Measurements from ENCODE around the gene CA4.
"Not testable (repeated sequence)": the region's sequence is repeated elsewhere in the genome, so short reads cannot be mapped to it uniquely, and the experiment has no call there.

Gene CA4

GRCh38 chr17:60149691-60150582 is at the start of gene CA4:
TSS of gene CA4 (plus strand) at chr17:60149973. CDS start at chr17:60150035, 62 bp downstream.
- in situ Hi-C loops (cut with HindIII; ENCODE audit: low sequenced_read_pairs): no loop called here
- DNase-seq (ENCODE audit: low read depth): no peak
- H3K4me3 ChIP-seq (ENCODE audit: low read depth, low read length): no peak within 1 kb of the TSS
- TF ChIP-seq CTCF (IDR thresholded peaks at IDR 0.05; ENCODE audit: low read depth, low read length, missing control alignments): no peak

- in situ Hi-C loops (cut with HindIII; ENCODE audit: low sequenced_read_pairs); DNase-seq (ENCODE audit: low read depth); H3K4me3 ChIP-seq (ENCODE audit: low read depth, low read length): not testable (repeated sequence)
Measured at GRCh38 chr17:60100577-60100976, 49.2 kb upstream of the CA4 start.

GRCh38 chr17:60102015-60102631 is 47.6 kb upstream of the CA4 start:
- DNase-seq (ENCODE audit: low read depth); in situ Hi-C loops (cut with HindIII; ENCODE audit: low sequenced_read_pairs); H3K4me3 ChIP-seq (ENCODE audit: low read depth, low read length): not testable (repeated sequence)

GRCh38 chr17:60102632-60103096 is 47.1 kb upstream of the CA4 start:
- no peak for DNase-seq (ENCODE audit: low read depth)
- TF ChIP-seq CTCF (IDR thresholded peaks at IDR 0.05; ENCODE audit: low read depth, low read length, missing control alignments): no peak
- no peak overlapping the region for H3K4me3 ChIP-seq (ENCODE audit: low read depth, low read length)
- in situ Hi-C loops (cut with HindIII; ENCODE audit: low sequenced_read_pairs): no loop called here

- in situ Hi-C loops (cut with HindIII; ENCODE audit: low sequenced_read_pairs): no loop called here
- no peak overlapping the region for H3K4me3 ChIP-seq (ENCODE audit: low read depth, low read length)
- TF ChIP-seq CTCF (IDR thresholded peaks at IDR 0.05; ENCODE audit: low read depth, low read length, missing control alignments): no peak
- DNase-seq (ENCODE audit: low read depth): no peak
Measured at GRCh38 chr17:60103957-60104356, 45.8 kb upstream of the CA4 start.

GRCh38 chr17:60106340-60107059 is 43.3 kb upstream of the CA4 start:
- in situ Hi-C loops (cut with HindIII; ENCODE audit: low sequenced_read_pairs): no loop called here
- H3K4me3 ChIP-seq (ENCODE audit: low read depth, low read length): no peak overlapping the region
- TF ChIP-seq CTCF (IDR thresholded peaks at IDR 0.05; ENCODE audit: low read depth, low read length, missing control alignments): no peak
- peak; percentile 18 for DNase-seq (ENCODE audit: low read depth)

GRCh38 chr17:60107526-60108257 is 42.1 kb upstream of the CA4 start:
- no peak for TF ChIP-seq CTCF (IDR thresholded peaks at IDR 0.05; ENCODE audit: low read depth, low read length, missing control alignments)
- no peak for DNase-seq (ENCODE audit: low read depth)

GRCh38 chr17:60108309-60108708 is 41.5 kb upstream of the CA4 start:
- DNase-seq (ENCODE audit: low read depth); H3K4me3 ChIP-seq (ENCODE audit: low read depth, low read length); in situ Hi-C loops (cut with HindIII; ENCODE audit: low sequenced_read_pairs): not testable (repeated sequence)

More at GRCh38 chr17:60107526-60108257, 42.1 kb upstream of the CA4 start:
- no peak overlapping the region for H3K4me3 ChIP-seq (ENCODE audit: low read depth, low read length)
- in situ Hi-C loops (cut with HindIII; ENCODE audit: low sequenced_read_pairs): no loop called here
